HG03280 (cell line): ENCODE results near the gene RAB39A.

Experiments used
- ATAC-seq: cut with Tn5 transposase; IDR thresholded peaks from one replicate; pipeline ENCODE4 v1.9.1; 2021; ENCODE audit warnings: mild to moderate bottlenecking, moderate library complexity; ENCODE audit not compliant: unreplicated experiment

The RAB39A gene

DNA sequence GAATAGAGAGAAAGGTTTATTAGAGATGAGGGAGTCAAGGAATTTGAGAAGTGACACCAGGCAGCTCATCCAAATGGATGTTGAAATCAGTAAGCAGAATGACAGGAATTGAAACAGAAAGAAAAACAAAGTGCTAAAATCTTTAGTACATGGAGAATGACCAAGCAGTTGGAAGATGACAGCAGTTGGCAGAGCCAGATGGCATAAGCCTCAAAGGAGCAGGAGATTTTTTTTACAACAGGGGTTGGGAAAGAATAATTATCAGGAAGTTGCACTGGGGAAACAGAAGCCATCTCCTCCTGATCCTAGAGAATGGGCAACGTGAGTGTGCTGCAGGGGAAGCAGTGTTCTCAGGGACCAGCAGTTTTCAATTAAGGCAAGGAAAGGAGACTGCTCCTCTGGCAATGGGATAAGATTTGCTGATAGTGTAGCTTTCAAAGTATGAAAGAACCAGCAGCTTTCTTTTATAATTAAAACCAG lies 28.9 kb downstream of the RAB39A start:
- no peak for ATAC-seq

DNA sequence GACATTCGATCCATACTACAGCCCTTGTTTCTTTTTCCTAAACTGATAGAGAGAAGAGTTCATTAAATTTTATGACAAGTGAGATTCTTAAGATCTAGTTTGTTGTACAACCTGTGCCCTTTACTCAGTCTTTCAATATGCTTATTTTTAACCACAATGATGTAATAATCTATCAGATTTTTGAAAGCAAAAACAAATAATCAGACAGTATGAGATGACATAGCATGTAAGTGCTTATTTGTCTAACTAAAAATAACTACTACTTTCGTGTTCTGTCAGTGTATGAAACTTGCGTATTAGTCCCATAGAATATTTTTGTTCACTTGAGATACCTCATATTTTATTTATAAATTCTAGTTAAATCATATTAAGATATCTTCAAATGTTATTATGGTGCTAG lies 33.2 kb downstream of the RAB39A start:
- no peak for ATAC-seq

DNA sequence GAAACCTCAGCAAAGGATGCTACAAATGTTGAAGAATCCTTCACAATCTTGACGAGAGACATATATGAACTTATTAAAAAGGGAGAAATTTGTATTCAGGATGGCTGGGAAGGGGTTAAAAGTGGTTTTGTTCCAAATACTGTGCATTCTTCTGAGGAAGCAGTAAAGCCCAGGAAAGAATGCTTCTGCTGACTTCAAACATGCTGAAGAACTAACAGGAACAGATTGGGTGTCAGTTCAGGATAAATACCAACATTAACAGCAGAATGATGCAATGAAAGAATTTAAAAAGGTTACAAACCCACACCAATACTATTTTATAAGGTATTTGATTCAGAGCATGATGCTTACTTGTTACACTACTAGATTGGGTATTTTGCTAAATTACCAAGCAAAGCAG lies 33.9 kb downstream of the RAB39A start:
- no peak for ATAC-seq

DNA sequence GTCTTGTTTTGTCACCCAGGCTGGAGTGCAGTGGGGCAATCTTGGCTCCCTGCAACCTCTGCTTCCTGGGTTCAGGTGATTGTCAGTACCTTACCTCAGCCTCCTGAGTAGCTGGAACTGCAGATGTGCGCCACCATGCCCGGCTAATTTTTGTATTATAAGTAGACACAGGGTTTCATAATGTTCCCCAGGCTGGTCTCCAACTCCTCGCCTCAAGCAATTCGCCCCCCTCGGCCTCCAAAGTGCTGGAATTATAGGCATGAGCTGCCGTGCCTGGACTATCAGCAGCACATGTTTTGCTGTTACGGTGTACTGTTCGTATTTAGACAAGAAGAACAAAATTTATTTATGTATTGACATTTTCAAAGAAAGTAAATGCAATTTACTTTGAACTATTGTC lies 34.8 kb downstream of the RAB39A start:
- ATAC-seq: no peak

DNA sequence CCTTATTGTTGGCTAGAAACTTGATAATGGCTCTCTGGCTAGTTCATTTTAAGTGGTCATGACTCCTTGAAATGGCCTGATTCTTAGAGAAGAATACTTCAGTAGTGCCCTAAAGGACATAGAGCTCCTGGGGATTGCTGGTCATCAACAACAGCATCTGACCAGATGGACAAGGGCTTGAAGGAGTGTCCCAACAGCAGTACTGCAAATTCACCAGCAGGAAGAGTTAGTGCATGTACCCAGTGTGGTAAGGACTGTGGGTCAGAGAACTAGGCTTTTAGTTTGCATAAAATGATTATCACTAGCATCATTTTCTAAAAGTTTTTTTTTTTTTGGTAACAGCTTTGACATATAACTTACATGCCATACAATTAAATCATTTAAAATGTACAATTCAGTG lies 41.0 kb downstream of the RAB39A start:
- ATAC-seq: no peak

DNA sequence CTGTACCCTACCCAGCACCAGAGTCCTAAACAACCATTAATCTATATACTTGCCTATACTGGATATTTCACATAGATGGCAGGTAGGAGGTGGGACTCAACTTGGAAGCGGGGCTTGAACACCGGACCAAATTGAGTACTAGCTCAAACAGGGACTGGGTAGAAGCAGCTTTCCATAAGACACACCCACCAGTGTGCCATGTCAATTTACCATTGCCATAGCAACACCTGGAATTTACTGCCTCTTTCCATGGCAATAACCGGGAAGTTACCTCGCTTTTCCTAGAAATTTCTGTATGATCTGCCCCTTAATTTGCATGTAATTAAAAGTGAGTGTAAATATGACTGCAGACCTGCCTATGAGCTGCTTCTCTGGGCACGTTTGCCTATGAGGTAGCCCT lies 41.8 kb downstream of the RAB39A start:
- ATAC-seq: no peak

DNA sequence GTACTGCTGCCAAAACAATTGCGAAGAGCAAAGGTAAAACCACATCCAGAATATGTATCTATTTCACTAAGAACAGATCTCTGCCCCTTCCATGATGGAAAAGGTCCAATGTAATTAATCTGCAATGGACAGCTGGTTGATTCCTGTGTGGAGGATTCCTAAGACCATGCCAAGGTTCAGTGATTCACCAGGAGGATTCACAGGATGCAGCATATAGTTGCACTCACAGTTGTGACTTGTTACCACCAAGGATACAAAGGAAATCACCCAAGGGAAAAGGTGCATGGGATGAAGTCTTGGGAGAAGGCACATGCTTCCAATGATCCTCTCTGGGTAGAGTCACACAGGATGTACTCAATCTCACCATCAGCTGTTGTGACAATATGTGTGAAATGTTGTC lies 45.4 kb downstream of the RAB39A start:
- no peak for ATAC-seq

DNA sequence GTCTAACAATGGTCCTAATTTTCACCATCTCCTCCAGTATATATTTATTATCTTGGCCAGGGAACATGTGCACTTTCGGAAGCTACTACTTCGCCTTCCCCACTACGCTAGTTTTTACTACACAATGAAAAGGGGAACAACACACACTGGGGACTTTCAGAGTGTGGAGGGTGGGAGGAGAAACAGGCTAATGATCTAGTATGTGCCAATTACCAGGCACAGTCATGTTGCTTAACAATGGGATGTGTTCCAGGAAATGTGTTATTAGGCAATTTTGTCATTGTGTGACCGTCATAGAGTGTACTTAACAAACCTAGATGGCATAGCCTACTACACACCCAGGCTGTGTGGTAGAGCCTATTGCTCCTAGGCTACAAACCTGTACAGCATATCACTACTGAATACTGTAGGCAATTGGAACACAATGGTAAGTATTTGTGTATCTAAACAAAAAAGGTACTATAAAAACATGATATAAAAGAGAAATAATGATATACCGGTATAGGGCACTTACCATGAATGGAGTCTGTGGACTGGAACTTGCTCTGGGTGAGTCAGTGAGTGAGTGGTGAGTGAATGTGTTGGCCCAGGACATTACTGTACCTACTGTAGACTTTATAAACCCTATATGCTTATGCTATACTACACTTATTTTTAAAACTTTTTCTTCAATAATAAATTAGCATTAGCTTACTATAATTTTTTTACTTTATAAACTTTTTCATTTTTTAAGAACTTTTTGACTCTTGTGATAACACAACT lies 60.3 kb downstream of the RAB39A start:
- no peak for ATAC-seq

DNA sequence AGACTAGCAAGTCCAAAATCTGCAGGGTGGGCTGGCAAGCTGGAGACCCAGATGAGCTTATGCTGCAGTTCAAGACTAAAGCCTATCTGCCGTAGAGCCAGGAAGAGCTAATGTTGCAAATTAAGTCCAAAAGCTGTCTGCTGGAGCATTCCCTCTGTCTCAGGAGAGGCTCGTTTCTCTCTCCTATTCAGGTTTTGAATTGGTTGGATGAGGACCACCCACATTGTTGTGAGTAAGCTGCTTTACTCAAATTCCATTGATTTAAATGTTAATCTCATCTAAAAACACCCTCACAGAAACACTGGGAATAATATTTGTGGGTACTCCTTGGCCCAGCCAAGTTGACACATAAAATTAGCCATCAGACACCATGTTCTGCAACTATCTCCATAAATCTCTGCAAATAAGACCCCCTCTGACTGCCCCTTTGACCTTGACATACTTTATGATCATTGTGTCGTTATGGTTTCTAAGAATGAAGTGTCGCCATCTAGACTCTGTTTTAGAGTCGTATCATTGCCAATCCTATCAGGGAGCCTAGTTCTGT lies 63.7 kb downstream of the RAB39A start:
- ATAC-seq: no peak

DNA sequence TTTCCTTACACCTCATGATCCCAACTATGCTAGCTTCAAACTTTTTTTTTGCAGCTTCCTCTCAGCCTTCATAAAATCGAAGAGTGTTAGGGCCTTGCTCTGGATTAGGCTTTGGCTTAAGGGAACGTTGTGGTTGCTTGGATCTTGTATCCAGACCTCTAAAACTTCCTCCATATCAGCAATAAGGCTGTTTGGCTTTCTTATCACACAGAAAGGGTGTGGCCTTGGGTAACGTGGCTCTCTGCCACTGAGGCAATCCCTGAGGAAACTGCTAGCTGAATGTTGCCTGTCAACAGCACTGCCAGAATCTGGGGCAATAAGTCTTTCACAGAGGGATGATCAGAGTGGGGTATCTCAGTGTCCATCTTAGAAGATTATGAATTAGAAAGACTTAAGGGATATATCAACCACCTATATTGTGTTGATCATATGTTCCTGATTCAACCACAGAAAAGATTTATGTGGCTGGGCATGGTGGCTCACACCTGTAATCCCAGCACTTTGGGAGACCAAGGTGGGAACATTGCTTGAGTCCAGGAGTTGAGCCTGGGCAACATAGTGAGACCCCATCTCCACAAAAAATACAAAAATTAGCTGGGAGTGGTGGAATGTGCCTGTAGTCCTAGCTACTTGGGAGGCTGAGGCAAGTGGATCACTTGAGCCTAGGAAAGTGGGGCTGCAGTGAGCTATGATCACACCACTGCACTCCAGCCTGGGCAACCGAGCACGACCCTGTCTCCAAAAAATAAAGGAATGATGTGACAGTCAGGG lies 67.9 kb downstream of the RAB39A start:
- ATAC-seq: no peak

DNA sequence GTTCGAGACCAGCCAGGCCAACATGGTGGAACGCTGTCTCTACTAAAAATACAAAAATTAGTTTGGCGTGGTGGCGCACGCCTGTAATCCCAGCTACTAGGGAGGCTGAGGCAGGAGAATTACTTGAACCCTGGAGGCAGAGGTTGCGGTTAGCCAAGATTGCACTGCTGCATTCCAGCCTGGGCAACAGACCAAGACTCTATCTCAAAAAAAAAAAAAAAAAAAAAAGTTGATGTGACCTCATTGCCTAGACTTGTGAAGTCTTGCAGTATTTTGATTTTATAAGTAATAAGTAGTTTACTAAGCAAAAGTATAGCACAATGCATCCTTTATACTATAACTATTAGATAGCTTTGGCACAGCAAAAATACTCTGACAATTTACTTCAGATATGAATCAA lies 70.5 kb downstream of the RAB39A start:
- no peak for ATAC-seq

DNA sequence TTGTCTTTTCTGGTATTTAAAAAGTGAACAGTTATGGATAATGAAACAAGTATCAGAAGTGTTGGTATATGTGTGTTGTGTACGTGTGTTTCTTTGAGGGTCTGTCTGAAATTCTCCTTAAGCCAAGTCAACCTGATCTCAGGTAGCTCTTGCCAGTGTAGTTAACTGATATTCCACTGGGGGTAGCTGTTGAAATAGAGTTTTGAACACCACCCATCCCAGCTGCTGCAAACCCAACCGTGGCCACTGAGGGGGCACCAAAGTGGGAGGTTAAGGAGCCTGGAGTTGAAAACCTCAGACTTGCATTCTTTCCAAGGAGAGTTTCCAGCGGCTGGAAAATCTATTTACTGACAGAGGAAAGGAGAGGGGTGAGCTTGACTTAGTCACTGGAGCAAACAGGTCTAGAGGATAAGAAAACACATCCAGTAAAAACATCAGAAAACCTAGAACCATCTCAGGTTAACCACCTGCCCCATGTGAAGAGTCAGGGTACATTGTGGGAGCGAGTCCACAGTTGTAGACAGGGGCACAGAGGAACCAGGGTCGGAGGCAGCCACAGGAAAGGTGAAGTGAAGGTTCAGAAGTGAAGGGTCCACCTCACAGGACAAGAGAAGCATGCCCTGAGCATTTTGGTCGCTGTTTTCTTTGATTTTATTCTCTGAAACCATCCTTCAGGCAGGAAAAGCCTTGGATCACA lies 71.7 kb downstream of the RAB39A start:
- peak; percentile 94 for ATAC-seq

DNA sequence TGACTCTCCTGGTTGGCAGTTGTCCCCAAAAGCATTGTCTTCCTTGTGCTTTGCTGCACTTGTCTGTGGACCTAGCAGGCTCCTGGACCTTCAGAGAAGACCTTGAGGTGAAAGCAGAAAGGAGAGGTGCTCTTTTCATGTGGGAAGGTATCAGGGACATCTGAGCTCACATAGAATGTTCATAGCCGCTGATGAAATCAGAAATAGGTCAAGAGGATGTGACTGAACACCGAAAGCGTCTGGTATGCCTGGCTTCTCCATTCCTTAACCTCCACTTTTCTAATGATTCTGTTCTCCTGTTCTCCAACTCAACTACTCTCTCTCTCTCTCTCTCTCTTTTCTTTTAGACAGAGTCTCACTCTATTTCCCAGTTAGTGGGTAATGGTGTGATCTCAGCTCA lies 74.2 kb downstream of the RAB39A start:
- ATAC-seq: no peak

DNA sequence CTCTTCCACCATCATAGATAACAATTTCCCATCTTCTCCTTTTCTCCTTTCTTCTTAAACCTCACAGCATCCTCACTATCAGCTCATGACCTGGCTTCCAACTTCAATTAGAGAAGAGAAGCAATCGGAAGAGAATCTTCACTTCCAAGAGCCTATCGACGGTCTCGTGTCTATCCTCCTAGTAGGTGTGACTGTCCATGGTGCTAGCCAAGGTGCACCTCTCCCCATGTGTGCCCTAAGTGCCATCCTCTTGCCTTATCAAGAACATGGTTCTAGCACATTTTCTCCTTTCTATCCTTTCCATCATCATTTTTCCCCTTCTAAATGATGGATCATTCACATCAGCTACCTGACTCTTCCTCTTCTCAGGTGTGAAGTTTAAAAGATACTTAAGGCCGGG lies 75.4 kb downstream of the RAB39A start:
- no peak for ATAC-seq

DNA sequence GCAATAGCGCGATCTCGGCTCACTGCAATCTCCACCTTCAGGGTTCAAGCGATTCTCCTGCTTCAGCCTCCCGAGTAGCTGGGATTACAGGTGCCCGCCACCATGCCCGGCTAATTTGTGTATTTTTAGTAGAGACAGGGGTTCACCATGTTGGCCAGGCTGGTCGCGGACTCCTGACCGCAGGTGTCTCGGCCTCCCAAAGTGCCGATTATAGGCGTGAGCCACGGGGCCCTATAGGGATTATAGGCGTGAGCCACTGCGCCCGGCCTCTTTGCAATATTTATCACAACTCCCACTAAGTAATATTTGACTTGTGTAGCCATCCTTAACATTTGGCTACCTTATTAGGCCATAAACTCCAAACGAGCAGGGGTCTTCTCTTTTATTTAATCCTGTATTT lies 79.6 kb downstream of the RAB39A start:
- no peak for ATAC-seq

DNA sequence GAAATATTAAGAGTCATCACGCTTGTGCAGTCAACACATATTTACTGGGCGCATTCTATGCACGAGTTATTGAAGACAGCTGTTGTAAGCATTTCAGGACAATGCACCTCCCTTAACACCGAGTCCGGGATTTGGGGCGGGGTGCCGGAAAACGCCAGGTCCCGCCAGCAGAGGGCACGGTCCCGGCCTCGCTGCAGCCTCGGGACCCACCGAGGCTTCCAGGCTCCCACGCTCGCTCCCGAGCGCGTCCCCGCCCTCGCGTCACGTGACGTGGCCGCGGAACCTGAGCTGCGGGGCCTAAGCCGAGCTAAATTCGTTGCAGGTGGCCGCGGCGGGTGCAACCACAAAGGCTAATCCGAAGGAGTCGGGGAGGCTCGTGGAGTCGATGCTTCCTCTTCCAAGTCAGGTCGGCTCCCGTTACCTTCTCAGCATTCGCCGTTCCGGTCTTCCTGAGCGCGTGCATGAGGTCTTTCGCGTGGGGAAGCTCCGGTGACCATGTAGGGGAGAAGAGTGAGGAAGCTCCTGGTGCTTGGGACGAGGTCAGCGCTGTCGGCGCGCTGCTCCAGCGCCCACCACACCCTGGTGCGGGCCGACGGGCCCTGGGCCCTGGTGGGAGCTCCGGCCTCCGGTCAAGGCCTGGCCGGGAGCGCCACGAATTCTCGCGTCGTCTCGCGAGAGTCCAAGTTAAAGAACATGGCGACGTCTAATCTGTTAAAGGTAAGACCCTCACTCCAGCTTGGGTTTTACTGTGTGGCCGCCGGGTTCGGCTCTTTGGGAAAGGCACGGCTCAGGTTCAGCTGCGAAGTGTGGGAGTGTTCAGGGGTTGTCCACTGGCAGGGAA lies 80.6 kb downstream of the RAB39A start, which contains the start of gene CUL5:
Gene CUL5, plus strand, starts transcription at position 243 of the 841 bp plus-strand sequence. Its CDS starts 451 bp downstream, at position 694.
- peak; percentile 88 for ATAC-seq

DNA sequence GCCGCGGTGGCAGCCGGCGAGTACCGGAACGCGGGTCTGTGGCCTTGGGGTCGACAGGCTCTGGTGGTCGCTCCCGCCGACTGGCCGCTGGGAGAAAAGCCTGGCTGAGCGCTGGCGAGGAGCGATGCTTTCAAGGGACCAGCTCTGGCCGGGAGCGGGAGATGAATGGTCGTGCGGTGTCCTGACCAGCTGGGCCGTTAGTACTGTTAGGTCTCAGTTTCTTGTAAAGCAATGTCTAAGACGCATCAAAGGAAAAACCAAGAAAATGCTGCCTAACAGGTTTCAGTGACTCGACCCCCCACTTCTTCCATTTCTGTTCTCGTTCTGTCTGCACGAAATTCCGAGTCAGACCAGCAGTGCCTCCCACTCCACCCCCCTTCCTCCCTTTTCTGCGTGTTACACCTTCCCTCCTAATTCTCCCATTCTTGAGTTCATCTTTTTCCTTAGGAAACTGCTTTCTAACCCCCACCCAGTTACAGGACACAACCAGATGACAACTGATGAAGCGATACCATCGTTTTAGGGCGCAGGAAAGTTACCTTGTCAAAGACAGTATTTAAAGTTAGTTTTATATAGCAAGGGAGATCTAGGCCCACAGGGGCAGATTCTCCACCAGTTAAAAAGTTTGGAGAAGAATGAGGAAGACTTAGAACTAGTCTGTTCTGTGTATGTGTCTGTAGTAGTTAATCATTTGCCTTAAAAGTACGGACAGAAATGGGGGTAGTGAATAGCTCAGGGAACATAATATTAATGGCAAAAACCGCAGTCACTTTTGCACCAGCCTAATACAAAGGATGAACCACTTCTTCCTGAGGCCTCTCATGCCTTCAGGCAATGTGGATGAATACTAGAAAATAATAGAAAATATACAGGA lies 81.5 kb downstream of the RAB39A start:
- peak; percentile 13 for ATAC-seq

DNA sequence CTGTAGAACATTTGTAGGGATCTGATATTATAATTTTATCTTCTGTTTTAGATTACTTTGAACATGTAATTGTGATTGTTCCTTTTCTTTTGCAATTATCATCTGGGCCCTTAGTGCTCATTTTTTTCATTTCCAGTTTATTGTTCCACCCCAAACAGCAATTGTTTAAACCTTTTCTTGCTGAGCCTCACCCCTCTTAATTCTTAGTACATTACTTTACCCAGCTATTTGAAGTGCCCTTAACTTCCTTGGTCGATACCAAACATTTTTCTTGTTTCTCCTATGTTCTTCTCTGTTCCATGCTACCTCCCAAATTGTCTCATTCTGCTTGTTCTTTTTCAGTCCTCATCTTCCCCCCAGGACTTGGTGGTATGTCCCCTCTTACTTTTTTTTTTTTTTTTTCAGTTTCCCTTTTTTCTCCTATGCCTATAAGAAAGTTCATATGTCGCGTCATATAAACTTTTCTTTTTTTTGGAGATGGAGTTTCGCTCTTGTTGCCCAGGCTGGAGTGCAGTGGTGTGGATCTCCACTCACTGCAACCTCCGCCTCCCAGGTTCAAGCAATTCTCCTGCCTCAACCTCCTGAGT lies 84.0 kb downstream of the RAB39A start:
- no peak for ATAC-seq
